Activated CD4-positive, alpha-beta T cell treated with anti-CD3 and anti-CD28 coated beads, Interleukin-2, amount 50 U/mL, for 4 hours (primary cell): ENCODE measurements around the gene ZEB2.

Source experiments
- DNase-seq, 2 experiments: peaks; one replicate each; pipeline ENCODE4 v3.0.0-alpha.2; 2020

ZEB2 gene

GRCh38 chr2:144493027-144493809 is 26.7 kb downstream of the ZEB2 start:
- DNase-seq, result no peak

- no peak for DNase-seq
Observed at GRCh38 chr2:144490857-144491256, 29.1 kb downstream of the ZEB2 start.

GRCh38 chr2:144490017-144490416 is 29.9 kb downstream of the ZEB2 start:
- no peak for DNase-seq

- DNase-seq, result no peak
Observed at GRCh38 chr2:144489315-144489916, 30.5 kb downstream of the ZEB2 start.

GRCh38 chr2:144484201-144484948 is 35.5 kb downstream of the ZEB2 start:
- DNase-seq, result no peak

- DNase-seq, result no peak
Observed at GRCh38 chr2:144481666-144482065, 38.3 kb downstream of the ZEB2 start.

DNA sequence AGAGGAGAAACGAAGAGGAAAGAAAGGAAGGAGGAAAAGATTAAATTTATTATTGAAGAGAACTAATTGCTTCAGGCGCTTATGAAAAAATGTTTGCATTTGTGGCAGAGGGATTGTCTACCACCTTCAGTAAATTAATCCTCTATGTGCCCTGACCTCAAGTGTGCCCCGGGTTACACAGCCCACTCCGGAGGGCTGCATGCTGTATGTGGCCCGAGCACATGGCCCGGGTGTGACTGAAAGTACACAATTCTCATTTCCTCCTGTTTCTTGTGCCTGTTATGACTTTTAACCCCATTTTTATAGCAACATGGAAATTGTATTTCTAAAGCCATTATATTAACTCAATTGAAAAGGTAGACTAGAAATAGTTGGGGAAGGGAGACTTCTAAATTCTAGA is 38.8 kb downstream of the ZEB2 start:
- no peak for DNase-seq

DNA sequence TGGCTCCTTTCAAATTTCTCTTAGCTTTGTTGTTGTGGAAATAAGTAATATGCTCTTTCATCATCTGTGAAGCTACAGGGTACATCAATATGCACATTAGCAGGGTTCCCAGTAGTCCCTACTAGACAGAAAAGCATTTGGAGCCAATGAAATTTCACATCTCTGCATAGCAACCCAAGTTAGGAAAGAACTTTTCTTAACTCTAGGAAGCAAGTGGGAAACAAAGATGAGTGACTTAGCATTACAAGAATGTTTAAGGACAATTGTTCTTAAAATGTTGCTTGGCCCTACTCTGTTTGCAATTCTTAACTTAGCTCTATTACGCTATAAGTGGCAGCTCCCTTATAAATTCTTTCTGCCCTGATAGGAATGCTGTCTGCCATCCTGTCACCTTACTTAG is 39.6 kb downstream of the ZEB2 start:
- DNase-seq, result no peak

DNA sequence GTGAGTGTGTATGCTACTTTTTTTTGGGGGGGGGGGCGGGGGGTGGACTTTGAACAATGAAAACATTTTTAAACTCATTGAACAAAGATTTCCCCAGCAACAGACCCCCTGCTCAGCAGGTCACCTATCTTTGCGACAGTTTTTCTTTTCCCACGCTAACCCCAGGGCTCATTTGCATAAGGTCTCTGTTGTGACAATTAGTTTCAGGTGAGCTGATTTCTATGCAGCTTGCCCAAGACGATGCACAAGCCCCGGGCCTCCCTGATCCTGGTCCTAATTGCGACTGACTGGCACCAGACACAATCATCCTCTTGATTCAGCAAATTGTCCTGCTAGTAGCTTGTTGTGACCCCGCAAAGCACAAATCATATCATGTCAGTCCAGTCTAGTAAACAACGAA is 40.3 kb downstream of the ZEB2 start:
- no peak for DNase-seq

DNA sequence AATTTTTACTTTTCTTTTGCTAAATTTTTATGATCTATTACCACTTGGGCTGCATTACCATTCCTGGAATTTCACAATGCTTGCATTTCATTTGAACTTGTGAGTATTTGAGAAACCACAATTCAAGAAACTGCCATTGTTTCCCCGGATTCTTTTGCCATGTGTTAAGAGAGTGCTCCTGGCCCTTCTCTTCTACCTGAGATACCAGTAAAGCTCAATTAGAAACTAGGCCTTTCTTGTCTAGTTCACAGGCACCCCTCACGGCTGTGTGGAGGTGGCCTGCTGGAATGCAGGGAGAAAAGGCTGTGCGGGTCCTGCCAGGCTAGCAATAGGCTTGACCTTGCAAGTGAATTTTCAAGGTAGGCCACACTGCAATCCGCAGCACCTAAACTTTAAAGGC is 40.8 kb downstream of the ZEB2 start:
- no peak for DNase-seq

GRCh38 chr2:144477957-144478311 is 42.0 kb downstream of the ZEB2 start:
- no peak for DNase-seq

- DNase-seq, result no peak
Observed at GRCh38 chr2:144477281-144477956, 42.5 kb downstream of the ZEB2 start.

GRCh38 chr2:144476682-144477081 is 43.2 kb downstream of the ZEB2 start:
- DNase-seq, result no peak

DNA sequence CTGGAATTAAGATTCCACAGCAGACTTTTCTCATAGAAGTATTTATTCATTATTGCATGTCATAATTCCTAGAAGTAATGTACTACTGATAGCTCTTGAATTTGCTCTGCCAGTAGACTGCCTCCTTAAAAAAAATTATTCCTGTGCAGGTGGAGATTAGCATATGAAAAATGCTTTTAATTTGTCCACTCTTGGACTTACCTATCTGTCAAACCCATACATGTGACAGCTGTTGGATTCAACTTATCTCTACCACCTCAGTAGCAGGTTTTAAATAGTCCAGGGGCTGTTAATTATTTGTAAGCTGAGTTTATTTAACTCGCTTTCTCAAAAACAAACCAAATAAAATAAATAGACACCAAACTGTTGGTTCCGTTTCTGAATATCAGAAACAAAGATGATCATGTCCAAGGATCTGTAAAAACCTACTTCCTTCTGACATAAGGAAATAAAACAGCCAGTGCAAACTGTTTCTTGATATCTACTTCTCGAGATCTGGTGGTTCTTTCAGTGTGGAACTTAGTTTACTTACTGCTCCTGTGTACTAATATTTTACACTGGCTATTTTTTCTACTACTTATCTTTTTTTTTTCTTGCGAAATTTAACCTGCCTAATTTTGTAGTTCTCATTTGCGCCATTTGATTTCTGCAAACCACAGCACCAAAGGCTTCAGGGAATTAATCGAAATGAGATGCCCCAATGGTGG is 44.2 kb downstream of the ZEB2 start:
- no peak for DNase-seq

DNA sequence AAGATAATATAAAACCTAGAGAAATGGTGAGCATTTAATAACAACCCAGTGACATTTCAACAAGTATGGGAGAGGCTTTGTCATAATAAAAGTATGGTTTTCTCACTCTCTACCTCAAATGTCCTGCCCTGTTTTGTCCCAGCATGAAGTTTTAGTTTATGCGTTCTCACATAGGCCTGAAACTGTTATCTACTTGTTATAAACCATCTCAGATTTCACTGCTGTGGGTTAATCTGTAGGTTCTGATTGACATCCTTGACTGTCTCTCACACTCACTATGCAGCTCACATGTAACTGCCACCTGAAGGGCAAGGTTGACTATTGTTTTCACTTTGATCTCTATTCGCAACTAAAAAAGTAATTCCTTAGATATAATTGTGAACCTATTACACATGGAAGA is 44.9 kb downstream of the ZEB2 start:
- DNase-seq, result no peak

- DNase-seq, result no peak
Observed at GRCh38 chr2:144474017-144474416, 45.9 kb downstream of the ZEB2 start.

DNA sequence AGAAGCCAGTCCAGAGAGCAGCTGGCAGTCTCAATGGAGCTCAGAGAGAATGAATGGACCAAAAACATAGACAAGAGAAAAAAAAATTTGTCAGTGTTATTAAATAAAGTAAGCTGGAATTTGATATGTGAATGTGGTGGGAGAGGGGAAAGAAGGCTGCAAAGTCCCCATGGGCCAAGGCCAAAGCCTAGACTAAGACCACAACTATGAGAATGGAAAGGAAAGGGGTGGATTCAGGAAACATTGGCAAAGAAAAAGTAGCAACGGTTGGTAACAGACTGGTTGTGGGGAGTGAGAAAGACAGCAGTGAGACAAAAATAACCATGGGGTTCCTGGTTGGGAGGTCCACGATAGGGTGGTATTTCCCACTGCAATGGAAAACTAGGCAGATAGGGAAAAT is 47.0 kb downstream of the ZEB2 start:
- no peak for DNase-seq

DNA sequence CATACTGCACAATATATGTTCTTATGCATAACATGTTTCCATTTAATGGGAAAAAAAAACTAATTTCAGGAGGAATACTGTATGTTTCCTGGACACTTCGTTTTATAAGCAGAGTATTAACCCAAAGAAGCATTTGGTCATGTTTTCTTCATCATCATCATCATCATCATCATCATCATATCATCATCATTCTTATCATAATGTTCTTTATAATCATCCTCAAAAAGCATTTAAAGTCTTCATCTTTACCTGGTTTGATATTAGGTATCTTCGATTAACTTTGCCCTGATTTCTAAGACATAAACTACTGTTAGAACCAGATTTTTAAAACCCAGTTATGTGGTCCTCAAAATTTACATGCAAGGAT is 47.9 kb downstream of the ZEB2 start:
- DNase-seq, result no peak

- DNase-seq, result no peak
Observed at GRCh38 chr2:144471305-144472045, 48.4 kb downstream of the ZEB2 start.

DNA sequence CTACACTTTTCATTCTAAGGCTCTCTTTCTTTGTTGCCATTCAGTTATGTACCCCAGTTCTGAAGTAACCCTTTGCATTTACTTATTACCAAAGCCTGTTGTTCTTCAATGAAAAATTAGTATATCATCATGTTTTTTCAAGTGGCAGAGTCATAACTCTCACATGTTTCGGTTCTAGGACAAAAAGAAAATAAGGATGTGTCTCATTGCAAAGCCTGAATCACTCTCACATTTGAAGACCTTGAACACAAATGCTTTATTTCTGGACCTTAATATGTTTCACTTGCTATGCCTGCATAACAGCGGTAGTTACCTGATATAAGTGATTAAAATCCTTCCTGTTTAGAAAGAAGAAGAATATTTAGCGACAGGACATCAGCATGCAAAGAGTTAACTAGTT is 49.1 kb downstream of the ZEB2 start:
- DNase-seq, result no peak

DNA sequence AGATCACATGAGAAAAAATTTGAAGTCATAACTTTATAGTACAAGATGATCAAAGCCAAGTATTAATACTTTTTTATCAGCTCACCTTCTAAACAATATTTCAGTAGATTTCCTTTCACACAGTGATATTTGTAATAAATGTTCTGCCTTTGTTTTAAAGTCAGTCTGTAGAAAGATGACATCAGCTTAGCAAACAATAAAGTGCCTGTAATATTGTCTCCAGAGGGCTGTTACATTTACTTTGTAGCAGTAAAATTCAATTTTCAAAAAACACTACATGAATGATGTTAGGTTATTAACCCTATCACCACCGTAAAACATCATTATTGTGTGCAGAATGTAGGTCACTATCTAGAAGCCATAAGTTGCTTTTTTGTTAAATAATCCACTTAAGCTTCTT is 49.6 kb downstream of the ZEB2 start:
- no peak for DNase-seq

- DNase-seq, result no peak
Observed at GRCh38 chr2:144469798-144470197, 50.1 kb downstream of the ZEB2 start.
